Endothelial cell of umbilical vein (primary cell): ENCODE measurements around the gene PLEKHA7. TPM values are rescaled to one million over a fixed set of nuclear protein-coding genes. Genes with fewer than 3 reads are reported as not detected.

Experiments used
- BruUV-seq: library from RNA; stranded (reverse); fragments of 400-500 nt; replicated peaks from 2 replicates; lab custom pipeline; 2021; lab: Mats Ljungman, UMichigan
- CTCF ChIA-PET: fragments of 300-600, 350-600 bp; sonication (Branson Sonifier 250); formaldehyde crosslinking; loops from one replicate; lab custom pipeline; 2021; ENCODE audit warnings: antibody characterized with exemption, inconsistent platforms; lab: Charles Lee
- POLR2A ChIA-PET: fragments of 300-600, 350-600 bp; sonication (Branson Sonifier 250); formaldehyde crosslinking; loops from one replicate; lab custom pipeline; 2021; ENCODE audit warnings: antibody characterized with exemption, inconsistent platforms; lab: Charles Lee
- DNase-seq: peaks from one replicate; pipeline ENCODE4 v3.0.0-alpha.2; 2011; ENCODE audit warnings: low read depth, low spot score
- FAIRE-seq: peaks from 2 replicates; lab custom pipeline; 2011; peaks lifted over from hg19 to GRCh38; lab: Jason Lieb, UNC
- H2AFZ ChIP-seq: 2 replicates; pipeline ENCODE4 v1.6.0; 2012; ENCODE audit warnings: low read depth, low read length, control low read depth, inconsistent platforms
- H3K27ac ChIP-seq: 2 replicates; pipeline ENCODE4 v1.5.1; 2011; ENCODE audit warnings: low read depth, mild to moderate bottlenecking, control low read depth, low read length, moderate library complexity; ENCODE audit not compliant: insufficient read depth
- H3K27me3 ChIP-seq, 2 experiments: 2 replicates each; pipeline versions ENCODE4 v1.6.0 to v1.6.1; 2011; ENCODE audit warnings: low read length in 2 of 2, mixed read lengths in 1 of 2; ENCODE audit not compliant: control insufficient read depth in 2 of 2, insufficient read depth in 2 of 2
- H3K36me3 ChIP-seq, 2 experiments: 2 replicates in 1 of 2; 3 replicates in 1 of 2; pipeline ENCODE4 v1.5.1; 2011; ENCODE audit warnings: low read length in 2 of 2, mild to moderate bottlenecking in 1 of 2, moderate library complexity in 1 of 2; ENCODE audit not compliant: control insufficient read depth in 2 of 2, insufficient read depth in 2 of 2; ENCODE audit errors: extremely low read depth in 1 of 2
- H3K4me1 ChIP-seq: 3 replicates; pipeline ENCODE4 v1.5.1; 2011; ENCODE audit warnings: mild to moderate bottlenecking, low read length; ENCODE audit not compliant: control insufficient read depth, insufficient read depth; ENCODE audit errors: extremely low read depth
- H3K4me2 ChIP-seq: 2 replicates; pipeline ENCODE4 v1.6.1; 2011; ENCODE audit warnings: low read length, control low read depth, mixed read lengths; ENCODE audit not compliant: insufficient read depth
- H3K4me3 ChIP-seq, 3 experiments: fragments of 200-600 bp in 1 of 3; sonication (generic), shearing (Covaris generic) in 1 of 3; replicated peaks in 1 of 3; 2 replicates each; pipeline ENCODE4 v1.5.1; 2011 to 2016; ENCODE audit warnings: control low read depth in 3 of 3, low read length in 3 of 3, mild to moderate bottlenecking in 2 of 3, inconsistent platforms in 1 of 3, low read depth in 1 of 3, moderate library complexity in 1 of 3; ENCODE audit not compliant: insufficient read depth in 1 of 3
- H3K79me2 ChIP-seq: 2 replicates; pipeline ENCODE4 v1.6.0; 2012; ENCODE audit warnings: low read length, inconsistent platforms; ENCODE audit not compliant: control insufficient read depth, insufficient read depth
- H3K9ac ChIP-seq: replicated peaks from 2 replicates; pipeline ENCODE3; 2011; ENCODE audit warnings: low read length, control low read depth; ENCODE audit not compliant: insufficient read depth; ENCODE audit errors: extremely low read depth
- H3K9me1 ChIP-seq: replicated peaks from 3 replicates; pipeline ENCODE4 v1.6.0; 2011; ENCODE audit warnings: mild to moderate bottlenecking, low read length; ENCODE audit not compliant: control insufficient read depth, insufficient read depth; ENCODE audit errors: extremely low read depth
- H3K9me3 ChIP-seq: replicated peaks from 2 replicates; pipeline ENCODE4 v1.5.1; 2012; ENCODE audit warnings: low read length, inconsistent platforms; ENCODE audit not compliant: control insufficient read depth, insufficient read depth
- H4K20me1 ChIP-seq: replicated peaks from 2 replicates; pipeline ENCODE3; 2011; ENCODE audit warnings: mild to moderate bottlenecking, low read length; ENCODE audit not compliant: control insufficient read depth, insufficient read depth; ENCODE audit errors: extremely low read depth
- CTCF ChIP-seq, 2 donors: IDR thresholded peaks; 1 replicate in 1 of 2; 2 replicates in 1 of 2; pipeline ENCODE4 v1.5.1; 2011; ENCODE audit warnings: low read length in 2 of 2, mild to moderate bottlenecking in 2 of 2, moderate library complexity in 2 of 2, control low read depth in 1 of 2, inconsistent platforms in 1 of 2, low read depth in 1 of 2; ENCODE audit not compliant: insufficient read depth in 1 of 2; ENCODE audit errors: extremely low read depth in 1 of 2
- EZH2 ChIP-seq: IDR thresholded peaks from 2 replicates; pipeline ENCODE4 v1.6.1; 2012; ENCODE audit warnings: borderline replicate concordance, low read depth, mild to moderate bottlenecking, moderate library complexity, low read length, inconsistent platforms; ENCODE audit not compliant: severe bottlenecking
- FOS ChIP-seq: IDR thresholded peaks from 2 replicates; pipeline ENCODE4 v1.6.1; 2011; ENCODE audit warnings: mild to moderate bottlenecking, low read length, moderate library complexity, borderline replicate concordance; ENCODE audit not compliant: insufficient read depth
- GATA2 ChIP-seq: IDR thresholded peaks from 2 replicates; pipeline ENCODE4 v1.7.0; 2011; ENCODE audit warnings: low read depth, mild to moderate bottlenecking, moderate library complexity, mixed read lengths, low read length; ENCODE audit not compliant: insufficient read length, insufficient read depth
- JUN ChIP-seq: IDR thresholded peaks from 2 replicates; pipeline ENCODE4 v1.6.1; 2011; ENCODE audit warnings: borderline replicate concordance, low read depth; ENCODE audit not compliant: insufficient read length, insufficient read depth
- MAX ChIP-seq: IDR thresholded peaks from 2 replicates; pipeline ENCODE4 v1.6.1; 2011; ENCODE audit not compliant: insufficient read depth, insufficient read length
- MYC ChIP-seq: IDR thresholded peaks from one replicate; pipeline ENCODE4 v1.6.1; 2011; ENCODE audit warnings: mild to moderate bottlenecking, low read depth, low read length
- POLR2A ChIP-seq: IDR thresholded peaks from 2 replicates; pipeline ENCODE4 v1.6.1; 2012; ENCODE audit warnings: low read depth, mild to moderate bottlenecking, control low read depth, low read length
- POLR2AphosphoS5 ChIP-seq: IDR thresholded peaks from 2 replicates; pipeline ENCODE4 v1.6.1; 2012; ENCODE audit warnings: low read depth, mild to moderate bottlenecking, control low read depth, low read length, moderate library complexity; ENCODE audit not compliant: insufficient read depth
- dilution Hi-C: fragments of 300-500 bp; cut with MboI; formaldehyde crosslinking; loops from one replicate; pipeline ENCODE4 v1.15.0; 2019; ENCODE audit warnings: low sequenced_read_pairs; ENCODE audit not compliant: extremely low pct_ligation_motif_present
- intact Hi-C: fragments of 100-400 bp; cut with micrococcal nuclease; formaldehyde crosslinking; loops from one replicate; pipeline ENCODE4 v1.10.0; 2022
- polyA plus RNA-seq, 4 experiments: library from polyadenylated mRNA; depleted of rRNA in 3 of 4; stranded (reverse) in 3 of 4; unstranded in 1 of 4; fragments of >200 nt; gene quantifications; 2 replicates each; pipeline versions ENCODE4 v1.2.1 to v1.2.3, GENCODE V29; 2011 to 2012; ENCODE audit warnings: missing spikeins in 1 of 4
- total RNA-seq: library from RNA; stranded (reverse); gene quantifications from 2 replicates; pipeline ENCODE4 v1.2.3, GENCODE V29; 2021

PLEKHA7 gene
- total and polyA plus RNA-seq, 2 donors (not counting 3 experiments of a cell fraction or from before 2014, with no cell fraction given), result 1.7 to 3.8 TPM

- H2AFZ ChIP-seq, result no peak overlapping the region
- no peak overlapping the region for H3K27ac ChIP-seq
- TF ChIP-seq CTCF (IDR thresholded peaks at IDR 0.05; ENCODE audit: extremely low read depth in 1 of 2, insufficient read depth in 1 of 2, low read depth in 1 of 2, low read length in 2 of 2), result peak; percentile 90 to 95
- TF ChIP-seq MYC, result no peak
- H3K4me2 ChIP-seq, result no peak overlapping the region
- dilution Hi-C loops (no loop called here), intact Hi-C loops (loop anchor here (1.0 to 10.0 kb wide), 5 partner anchors 25 to 599 kb away; partner anchors contain the start of gene KCNJ11)
- H3K9me3 ChIP-seq, result no peaks in the 10 kb centered on the region
- H3K36me3 ChIP-seq, result no peaks in the 10 kb centered on the region
- no peaks in the 10 kb centered on the region for H3K9me1 ChIP-seq
- H3K79me2 ChIP-seq, result no peaks in the 10 kb centered on the region
- no TSS peak for BruUV-seq
- H3K27me3 ChIP-seq, result no peaks in the 10 kb centered on the region
- peaks cover 49% of the 10 kb centered on the region for H3K4me1 ChIP-seq
- FAIRE-seq (peak; percentile 95), DNase-seq (peak; percentile 73)
- no peaks in the 10 kb centered on the region for H4K20me1 ChIP-seq
- H3K9ac ChIP-seq, result no peak overlapping the region
- CTCF ChIA-PET, result interaction anchor here (0.5 to 6.2 kb wide), 42 partner anchors 9 to 743 kb away, joined by 3 to 159 read pairs (median 4); partner anchors contain the start of gene RPS13
- POLR2A ChIA-PET, result no interaction called here
- no peak overlapping the region for H3K4me3 ChIP-seq
These were observed 228.6 kb downstream of the PLEKHA7 start for GRCh38 chr11:16785520-16786128.

GRCh38 chr11:16784666-16785065, 229.5 kb downstream of the PLEKHA7 start:
- no peak overlapping the region for H3K9ac ChIP-seq
- BruUV-seq, result no TSS peak
- no peaks in the 10 kb centered on the region for H3K79me2 ChIP-seq
- DNase-seq, result peak; percentile 11
- H3K4me1 ChIP-seq, result peaks cover 45% of the 10 kb centered on the region
- no peaks in the 10 kb centered on the region for H4K20me1 ChIP-seq
- no peaks in the 10 kb centered on the region for H3K9me3 ChIP-seq
- H3K4me3 ChIP-seq, result no peak overlapping the region
- POLR2A ChIA-PET, result no interaction called here
- H3K36me3 ChIP-seq, result no peaks in the 10 kb centered on the region
- no peaks in the 10 kb centered on the region for H3K27me3 ChIP-seq
- H3K27ac ChIP-seq, result no peak overlapping the region
- no peak for FAIRE-seq
- intact Hi-C loops (loop anchor here (1.0 to 10.0 kb wide), 5 partner anchors 24 to 600 kb away; partner anchors contain the start of gene KCNJ11), dilution Hi-C loops (no loop called here)
- CTCF ChIA-PET, result interaction anchor here (1.2 to 6.2 kb wide), 13 partner anchors 12 to 278 kb away, joined by 3 to 159 read pairs (median 5); no protein-coding TSS in a partner anchor
- no peaks in the 10 kb centered on the region for H3K9me1 ChIP-seq
- H3K4me2 ChIP-seq, result no peak overlapping the region
- TF ChIP-seq CTCF (IDR thresholded peaks at IDR 0.05; ENCODE audit: extremely low read depth in 1 of 2, insufficient read depth in 1 of 2, low read depth in 1 of 2, low read length in 2 of 2) (no peak), POLR2AphosphoS5 (no peak), FOS (no peak), JUN (no peak), EZH2 (no peak), POLR2A (no peak), MAX (no peak), GATA2 (no peak), MYC (no peak)
- H2AFZ ChIP-seq, result no peak overlapping the region
